ENCODE measurements around the gene CCR8.
"Not testable (repeated sequence)": the region's sequence is repeated elsewhere in the genome, so short reads cannot be mapped to it uniquely, and the experiment has no call there.

GRCh38 chr3:39351134-39351533 lies 21.6 kb downstream of the CCR8 start:
- not testable (repeated sequence) for TF ChIP-seq CTCF, POLR2A (IDR thresholded peaks at IDR 0.05)
